Head of caudate nucleus (tissue), 42 donors: ENCODE results near the gene TTL.
"Not testable (repeated sequence)": the region's sequence is repeated elsewhere in the genome, so short reads cannot be mapped to it uniquely, and the experiment has no call there.

Source experiments
- DNase-seq, 42 donors: peaks; one replicate each; pipeline versions ENCODE4 v3.0.0 to v3.0.0-alpha.2; 2020 to 2021; ENCODE audit warnings: mixed read lengths in 7 of 42
- intact Hi-C: fragments of 100-400 bp; cut with DNase I; formaldehyde crosslinking; loops from one replicate; pipeline ENCODE4 v1.15.0; 2022

Gene TTL

DNA sequence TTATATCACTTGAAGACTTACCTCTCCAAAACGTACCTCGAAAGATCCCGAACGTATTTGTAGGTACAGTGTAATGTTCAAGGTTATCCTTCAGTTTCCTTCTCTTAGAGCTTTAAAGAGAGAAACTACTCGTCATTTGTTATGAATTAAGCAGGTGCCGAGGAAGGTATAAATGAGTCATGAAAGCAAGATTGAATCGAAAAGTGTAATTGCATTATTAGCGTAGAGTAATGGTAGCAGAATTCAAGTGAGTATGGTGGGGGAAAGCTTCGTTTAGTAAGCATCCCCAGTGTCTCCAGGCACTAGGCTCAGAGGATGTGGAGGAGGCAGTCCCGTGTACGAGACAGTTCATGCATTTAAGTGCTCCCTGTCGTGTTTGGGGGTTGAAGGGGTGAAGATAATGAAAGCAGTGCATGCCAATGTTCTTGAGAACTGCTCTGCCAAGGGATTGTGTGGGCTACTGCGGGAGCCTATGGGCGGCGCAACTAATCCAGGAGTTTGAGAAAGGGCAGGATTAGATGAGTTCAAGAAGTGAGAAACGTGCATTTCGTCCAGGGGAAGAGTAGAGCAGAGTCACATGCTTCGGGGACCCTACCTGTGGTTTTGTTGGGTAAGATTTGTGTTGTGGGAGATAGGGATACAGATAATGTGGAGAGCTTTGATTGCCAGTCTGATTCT lies 61.2 kb downstream of the TTL start:
- intact Hi-C loops, result loop anchor here (5.0 kb wide), 1 partner anchor 61 kb away; the partner anchor contains the start of gene TTL
- peak in 11 of 42 donors; percentile 14 to 56 (median 24) for DNase-seq

DNA sequence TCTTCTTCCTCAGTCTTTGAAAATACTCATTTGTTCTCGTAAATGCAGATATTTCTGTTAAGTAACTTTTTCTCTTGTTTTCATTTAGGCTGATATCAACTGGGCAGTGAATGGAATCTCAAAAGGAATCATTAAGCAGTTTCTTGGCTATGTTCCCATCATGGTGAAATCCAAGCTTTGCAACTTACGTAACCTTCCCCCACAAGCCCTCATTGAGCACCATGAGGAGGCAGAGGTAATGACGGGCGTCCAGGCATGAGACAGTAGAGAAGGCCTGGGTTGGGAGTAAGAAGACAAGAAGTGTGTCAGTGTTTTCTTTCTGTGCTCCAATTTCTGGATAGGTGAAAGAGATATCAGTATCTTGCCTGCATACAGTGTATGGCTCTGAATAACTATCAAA lies 65.4 kb downstream of the TTL start:
- intact Hi-C loops, result no loop called here
- peak in 30 of 42 donors; percentile 11 to 81 (median 40) for DNase-seq

DNA sequence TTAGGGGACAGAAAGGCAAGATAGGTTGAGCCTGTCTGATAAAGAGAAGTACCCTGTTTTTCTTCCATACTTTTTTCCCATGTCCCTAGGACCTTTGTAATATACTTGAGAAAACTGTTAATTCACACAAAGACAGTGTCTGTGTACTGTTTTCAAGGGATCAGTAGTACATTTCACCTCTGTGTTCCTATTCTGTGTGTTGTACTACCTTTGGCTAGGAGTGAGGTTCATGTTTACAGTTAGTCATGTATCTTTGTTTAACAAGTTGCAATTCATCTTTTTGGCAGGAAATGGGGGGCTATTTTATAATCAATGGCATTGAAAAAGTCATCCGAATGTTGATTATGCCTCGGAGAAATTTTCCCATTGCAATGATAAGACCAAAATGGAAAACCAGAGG lies 67.0 kb downstream of the TTL start:
- no peak for DNase-seq
- intact Hi-C loops, result no loop called here

DNA sequence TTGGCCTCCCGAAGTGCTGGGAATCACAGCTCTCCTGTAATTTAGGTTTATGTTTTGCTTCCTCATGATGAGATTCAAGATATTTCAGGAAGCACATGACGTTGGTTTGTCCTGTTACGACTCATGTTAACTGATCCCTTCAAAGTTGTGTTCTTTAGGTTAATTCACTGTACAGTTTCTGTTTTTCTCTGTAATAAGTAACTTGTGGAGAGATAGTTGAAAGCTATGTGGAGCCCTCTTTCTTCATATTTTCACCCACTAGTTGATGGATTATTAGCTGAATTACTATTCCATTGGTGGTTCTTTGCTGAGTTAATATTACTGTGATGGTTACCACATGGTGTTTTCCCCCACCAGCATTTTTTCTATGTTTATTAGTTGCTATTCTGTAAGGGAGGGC lies 84.1 kb downstream of the TTL start:
- DNase-seq, result no peak
- intact Hi-C loops, result no loop called here

DNA sequence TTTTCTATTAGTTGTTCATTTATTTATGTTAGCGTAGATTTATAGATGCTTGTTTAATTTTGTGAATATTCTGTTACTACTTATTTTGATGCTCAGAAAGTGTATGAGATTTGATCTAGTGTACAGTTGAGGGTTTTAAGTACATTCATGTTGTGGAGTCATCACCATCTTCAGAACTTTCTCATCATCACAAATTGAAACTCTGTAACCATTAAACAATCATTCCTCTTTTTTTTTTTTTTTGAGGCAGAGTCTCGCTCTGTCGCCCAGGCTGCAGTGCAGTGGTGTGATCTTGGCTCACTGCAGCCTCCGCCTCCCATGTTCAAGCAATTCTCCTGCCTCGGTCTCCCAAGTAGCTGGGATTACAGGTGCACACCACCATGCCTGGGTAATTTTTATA lies 84.6 kb downstream of the TTL start:
- intact Hi-C loops, result not testable (repeated sequence)

DNA sequence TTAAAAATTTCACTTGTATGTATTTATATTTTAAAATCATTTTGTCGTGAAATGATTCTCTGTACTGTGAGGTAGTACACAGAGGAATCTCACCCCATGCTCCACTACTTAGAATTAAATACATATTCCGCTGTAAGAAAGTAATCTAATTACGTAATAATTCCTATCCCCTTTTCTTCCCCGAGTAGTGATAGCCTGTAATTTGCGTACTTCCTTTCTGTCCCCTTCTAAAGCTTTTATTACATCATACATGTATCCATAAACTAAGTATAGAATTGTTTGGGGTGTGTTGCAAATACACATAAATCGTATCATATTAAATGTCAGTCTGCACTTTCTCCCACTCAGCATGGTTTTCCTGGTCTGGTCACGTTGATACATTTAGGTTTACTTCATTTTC lies 90.0 kb downstream of the TTL start:
- DNase-seq, result no peak
- intact Hi-C loops, result no loop called here

More for the DNA sequence above, 84.6 kb downstream of the TTL start:
- not testable (repeated sequence) for DNase-seq

DNA sequence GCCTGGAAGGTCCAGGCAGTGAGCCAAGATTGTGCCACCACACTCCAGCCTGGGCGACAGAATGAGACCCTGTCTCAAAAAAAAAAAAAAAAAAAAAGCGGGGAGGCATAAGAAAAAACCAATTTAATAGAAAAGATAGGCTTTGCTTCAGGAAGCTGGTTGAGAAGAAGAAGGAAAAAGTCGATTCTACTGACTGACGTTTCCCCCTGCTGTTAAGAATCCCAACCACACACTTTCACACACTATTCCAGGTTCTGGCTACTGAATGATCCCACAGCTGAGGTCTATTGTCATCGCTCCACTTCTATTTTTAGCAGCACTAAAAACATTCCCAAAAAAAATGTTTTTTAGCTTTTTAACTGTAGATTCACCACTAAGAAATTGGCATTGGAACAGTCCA lies 95.8 kb downstream of the TTL start:
- DNase-seq, result no peak
- intact Hi-C loops, result no loop called here

DNA sequence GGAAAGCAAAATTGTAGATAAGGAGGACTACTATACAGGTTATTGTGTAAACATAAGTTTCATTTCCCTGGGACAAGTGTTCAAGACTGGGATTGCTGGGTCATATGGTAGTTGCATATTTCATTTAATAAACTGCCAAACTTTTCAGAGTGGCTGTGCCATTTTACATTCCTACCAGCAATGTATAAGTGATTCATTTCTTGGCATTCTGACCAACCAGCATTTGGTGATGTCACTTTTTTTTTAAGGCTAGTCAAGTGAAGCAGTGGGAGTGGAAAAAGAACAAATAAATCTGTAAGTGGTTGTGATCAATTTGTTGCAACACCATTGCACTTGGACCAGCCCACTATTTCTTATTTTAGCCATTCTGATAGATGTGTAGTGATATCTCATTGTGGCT lies 97.3 kb downstream of the TTL start:
- intact Hi-C loops, result no loop called here
- DNase-seq, result no peak

DNA sequence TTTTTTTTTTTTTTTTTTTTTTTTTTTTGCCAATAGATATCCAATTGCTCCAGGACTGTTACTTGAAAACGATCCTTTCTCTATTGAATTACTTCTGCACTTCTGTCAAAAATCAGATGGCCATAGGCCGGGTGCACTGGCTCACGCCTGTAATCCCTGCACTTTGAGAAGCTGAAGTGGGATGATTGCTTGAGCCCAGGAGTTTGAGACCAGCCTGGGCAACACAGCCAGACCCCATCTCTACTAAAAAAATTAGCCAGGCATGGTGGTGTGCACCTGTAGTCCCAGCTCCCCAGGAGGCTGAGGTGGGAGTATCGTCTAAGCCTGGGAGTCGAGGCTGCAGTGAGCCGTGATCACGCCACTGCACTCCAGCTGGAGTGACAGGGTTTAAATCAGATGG lies 98.1 kb downstream of the TTL start:
- DNase-seq, result no peak
- intact Hi-C loops, result loop anchor here (10.0 kb wide), 1 partner anchor 325 kb away; the partner anchor contains the start of gene ZC3H8

DNA sequence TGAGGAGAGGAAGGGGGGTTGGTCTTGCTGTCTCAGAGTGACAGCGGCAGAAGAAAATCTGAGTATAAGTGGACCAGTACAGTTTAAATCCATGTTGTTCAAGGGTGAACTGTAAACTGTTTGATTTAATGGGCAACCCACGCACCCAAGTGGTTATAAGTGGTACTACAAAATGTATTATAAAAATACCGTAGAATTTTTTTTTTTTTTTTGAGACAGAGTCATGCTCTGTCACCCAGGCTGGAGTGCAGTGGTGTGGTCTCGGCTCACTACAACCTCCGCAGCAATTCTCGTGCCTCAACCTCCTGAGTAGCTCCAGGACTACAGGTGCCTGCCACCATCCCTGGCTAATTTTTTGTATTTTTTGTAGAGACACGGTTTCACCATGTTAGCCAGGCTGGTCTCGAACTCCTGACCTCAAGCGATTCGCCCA lies 100.4 kb downstream of the TTL start:
- DNase-seq, result peak in 12 of 42 donors; percentile 15 to 69 (median 30)
- intact Hi-C loops, result loop anchor here (10.0 kb wide), 1 partner anchor 328 kb away; the partner anchor contains the start of gene ZC3H8

DNA sequence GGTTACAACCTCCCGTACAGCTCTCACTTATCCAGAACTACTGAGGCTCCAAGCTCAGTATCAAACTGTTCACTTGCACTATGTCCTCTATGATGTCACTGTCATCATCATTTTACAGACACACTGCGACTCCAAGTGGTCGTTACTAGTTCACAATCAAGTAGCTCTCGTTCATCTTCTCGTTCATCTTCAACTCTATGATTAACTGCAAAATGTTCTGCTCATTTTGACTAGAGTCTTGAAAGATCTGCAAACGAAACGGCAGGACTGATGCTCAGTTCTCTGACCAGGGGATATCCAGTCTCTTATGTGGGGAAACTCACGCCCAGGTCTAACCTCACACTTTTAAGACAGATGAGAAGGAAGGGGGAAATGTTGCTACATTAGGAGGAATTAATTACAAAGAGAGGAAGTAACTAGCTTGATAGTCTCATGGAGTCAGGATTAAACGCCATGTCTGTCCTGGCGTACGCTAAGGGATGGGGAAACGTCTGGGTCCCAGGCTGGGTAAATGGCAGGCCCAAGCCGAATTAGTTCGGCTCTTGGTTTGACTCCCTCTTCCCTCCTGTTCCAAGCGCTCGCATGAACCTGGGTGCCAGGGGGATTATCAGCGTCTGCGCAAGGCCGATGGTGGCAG lies 101.7 kb downstream of the TTL start:
- DNase-seq, result peak in 10 of 42 donors; percentile 8 to 59 (median 17)
- intact Hi-C loops, result loop anchor here (1.0 to 10.0 kb wide), 2 partner anchors 101 to 329 kb away; partner anchors contain the start of genes TTL and ZC3H8

DNA sequence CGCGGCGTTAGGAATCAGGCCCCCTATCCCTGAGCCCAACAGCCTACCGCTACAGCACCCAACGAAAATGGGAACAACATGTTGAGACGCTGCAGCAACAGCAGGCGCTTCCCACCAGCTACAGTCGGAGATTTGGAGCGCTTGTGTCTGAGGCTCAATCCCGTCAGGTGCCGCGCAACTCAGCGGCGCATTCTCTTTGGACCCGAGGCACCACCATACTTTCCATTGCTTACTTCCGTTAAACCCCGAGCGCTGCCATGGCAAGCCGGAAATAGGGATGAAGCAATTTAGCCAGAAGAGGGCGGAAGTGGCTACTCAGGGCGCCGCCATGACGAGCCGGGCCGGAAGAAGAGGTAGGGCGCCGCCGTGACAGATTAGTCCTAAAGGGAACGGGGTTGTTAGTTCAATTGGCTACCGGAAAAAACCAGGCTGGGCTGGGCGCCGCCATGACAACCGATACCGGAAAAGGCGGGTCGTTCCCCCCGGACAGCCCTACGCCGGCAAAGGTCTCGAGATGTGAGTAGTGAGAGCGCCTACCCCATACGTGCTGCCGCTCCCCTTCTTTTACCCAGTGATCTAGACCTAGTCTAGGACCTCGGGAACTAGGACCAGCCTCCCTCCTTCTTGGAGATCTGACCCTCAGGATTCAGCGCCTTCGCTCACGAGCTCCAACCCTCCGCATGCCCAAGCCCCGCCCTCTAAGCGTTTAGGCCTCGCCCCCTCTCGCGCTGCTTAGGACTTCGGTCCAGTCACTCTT lies 102.4 kb downstream of the TTL start, which contains the start of gene CHCHD5:
Gene CHCHD5, plus strand, starts transcription at position 476 of the 757 bp plus-strand sequence. Its CDS starts 39 bp downstream, at position 515.
- intact Hi-C loops, result loop anchor here (1.0 to 10.0 kb wide), 2 partner anchors 102 to 330 kb away; partner anchors contain the start of genes TTL and ZC3H8
- peak; percentile 90 to 98 (median 96) for DNase-seq

DNA sequence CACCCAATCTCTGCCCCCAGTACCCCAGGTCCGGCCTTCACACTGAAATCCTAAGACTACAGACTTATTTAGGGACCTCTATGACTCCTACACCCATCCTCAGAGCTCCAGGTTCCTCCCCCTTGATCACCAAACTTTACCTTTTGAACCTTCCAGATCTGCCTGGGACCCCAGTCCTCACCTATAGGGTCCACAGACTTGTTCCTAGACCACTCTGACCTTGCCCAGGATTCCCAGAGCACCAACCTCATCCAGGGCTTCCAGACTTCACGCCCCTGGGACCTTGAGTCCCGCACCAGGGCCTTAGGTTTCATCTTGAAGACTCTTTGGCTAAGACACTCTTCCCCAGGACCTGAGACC lies 102.9 kb downstream of the TTL start:
- no peak for DNase-seq
- intact Hi-C loops, result loop anchor here (1.0 to 10.0 kb wide), 4 partner anchors 57 to 330 kb away; partner anchors contain the start of genes NT5DC4, TTL and ZC3H8

DNA sequence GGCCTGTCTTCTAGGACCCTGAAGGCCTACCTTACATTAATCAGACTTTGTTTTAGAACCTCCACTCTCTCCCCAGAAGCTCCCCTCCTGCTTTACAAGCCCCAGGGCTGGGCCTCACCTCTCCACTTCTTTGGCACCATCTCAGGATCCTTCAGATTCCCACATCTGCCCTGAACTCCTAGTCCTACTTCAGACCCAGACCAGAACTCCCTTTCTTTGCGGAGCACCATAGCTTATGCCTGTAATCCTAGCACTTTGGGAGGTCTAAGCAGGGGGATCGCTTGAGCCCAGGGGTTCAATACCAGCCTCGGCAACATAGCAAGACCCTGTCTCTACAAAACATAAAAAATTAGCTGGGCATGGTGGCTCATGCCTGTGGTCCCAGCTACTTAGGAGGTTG lies 103.4 kb downstream of the TTL start:
- no peak for DNase-seq
- intact Hi-C loops, result loop anchor here (5.0 to 10.0 kb wide), 3 partner anchors 57 to 331 kb away; partner anchors contain the start of genes NT5DC4 and ZC3H8

DNA sequence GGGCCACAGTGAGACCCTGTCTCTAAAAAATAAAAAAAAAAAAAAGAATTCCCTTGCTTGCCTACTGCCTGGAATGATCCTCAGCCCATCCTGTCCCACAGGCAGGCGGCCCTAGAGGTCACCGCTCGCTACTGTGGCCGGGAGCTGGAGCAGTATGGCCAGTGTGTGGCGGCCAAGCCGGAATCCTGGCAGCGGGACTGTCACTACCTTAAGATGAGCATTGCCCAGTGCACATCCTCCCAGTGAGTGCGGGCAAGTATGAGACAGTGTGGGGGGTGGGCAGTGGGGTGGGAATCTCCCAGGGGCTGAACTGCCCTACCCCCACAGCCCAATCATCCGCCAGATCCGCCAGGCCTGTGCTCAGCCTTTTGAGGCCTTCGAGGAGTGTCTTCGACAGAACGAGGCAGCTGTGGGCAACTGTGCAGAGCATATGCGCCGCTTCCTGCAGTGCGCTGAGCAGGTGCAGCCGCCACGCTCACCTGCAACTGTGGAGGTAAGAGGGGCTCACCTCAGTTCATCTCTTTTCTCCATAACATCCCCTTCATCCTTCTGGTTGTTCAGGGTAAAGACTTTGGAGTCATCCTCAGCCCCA lies 104.0 kb downstream of the TTL start:
- DNase-seq, result no peak
- intact Hi-C loops, result loop anchor here (5.0 to 10.0 kb wide), 3 partner anchors 56 to 331 kb away; partner anchors contain the start of genes NT5DC4 and ZC3H8

DNA sequence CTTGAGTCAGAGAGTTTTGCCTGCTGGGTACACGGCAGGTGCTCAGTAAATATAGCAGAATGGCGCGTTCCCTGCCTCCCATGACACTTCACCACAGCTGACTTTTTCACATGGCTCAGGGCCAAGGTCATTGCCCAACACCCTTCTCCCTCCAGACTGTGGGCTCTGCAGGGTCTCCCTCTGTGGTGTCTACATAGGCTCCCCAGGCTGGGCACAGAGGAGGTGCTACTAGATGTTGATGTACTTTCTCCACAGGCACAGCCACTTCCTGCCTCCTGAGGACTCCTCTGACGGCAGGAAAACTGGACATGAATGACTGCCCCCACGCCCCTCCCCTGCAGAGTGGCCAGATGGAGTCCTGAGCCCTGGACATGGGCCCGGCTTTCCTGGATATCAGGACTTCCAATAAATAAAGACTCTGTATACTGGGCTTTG lies 106.7 kb downstream of the TTL start:
- no peak for DNase-seq
- intact Hi-C loops, result loop anchor here (5.0 to 10.0 kb wide), 3 partner anchors 54 to 334 kb away; partner anchors contain the start of genes NT5DC4 and ZC3H8
